Measurements from ENCODE around the gene CCDC185. TPM values are rescaled to one million over a fixed set of nuclear protein-coding genes. Genes with fewer than 3 reads are reported as not detected.

Gene CCDC185
- total RNA-seq = not detected in 2 replicates

DNA sequence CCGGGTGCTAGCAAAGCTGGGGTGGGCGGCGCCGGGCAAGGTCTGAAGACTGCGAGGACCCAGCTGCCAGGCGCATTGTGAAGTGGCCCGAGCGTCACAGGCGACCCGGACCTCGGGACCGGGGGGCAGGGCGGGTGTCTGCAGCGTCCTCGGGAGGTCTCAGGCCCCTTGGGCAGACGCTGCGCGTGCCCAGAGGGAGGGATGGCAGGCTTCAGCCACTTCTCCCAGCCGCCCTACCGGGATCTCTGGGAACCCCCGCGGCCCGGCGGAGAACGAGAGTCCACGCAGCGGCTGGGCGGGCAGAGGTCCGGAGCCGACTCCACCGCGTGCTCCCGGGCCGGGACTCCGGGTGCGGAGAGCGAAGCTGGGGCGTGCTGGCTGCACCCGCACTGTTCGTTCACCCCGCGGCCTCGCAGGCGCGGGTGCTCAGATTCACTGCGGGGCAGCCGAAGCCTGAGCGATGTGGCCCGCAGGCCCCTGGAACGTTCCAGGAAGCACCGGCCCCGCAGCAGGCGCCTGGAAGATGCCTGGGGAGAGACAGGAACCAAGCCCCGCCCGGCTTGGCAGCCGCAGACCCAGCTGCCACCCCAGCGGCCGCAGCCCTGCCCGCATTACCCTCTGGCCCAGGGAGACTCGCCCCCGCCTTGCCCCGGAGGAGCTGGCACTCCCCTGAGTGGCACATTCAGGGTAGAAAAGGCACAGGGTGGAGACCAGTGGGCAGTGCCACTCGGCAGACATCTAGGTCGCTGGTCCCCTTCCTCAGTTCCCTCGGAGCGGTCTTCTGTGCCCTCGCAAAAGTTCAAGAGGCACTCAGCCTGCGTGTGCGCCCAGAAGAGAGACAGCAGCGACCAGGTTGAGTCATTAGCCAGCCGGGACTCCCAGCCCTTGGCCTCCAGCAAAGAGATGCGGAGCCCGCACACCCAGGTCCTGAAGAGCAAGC is at the start of gene CCDC185:
Gene CCDC185 (plus strand): TSS at position 141 of the 940 bp plus-strand sequence. CDS start 61 bp downstream, at position 202.

DNA sequence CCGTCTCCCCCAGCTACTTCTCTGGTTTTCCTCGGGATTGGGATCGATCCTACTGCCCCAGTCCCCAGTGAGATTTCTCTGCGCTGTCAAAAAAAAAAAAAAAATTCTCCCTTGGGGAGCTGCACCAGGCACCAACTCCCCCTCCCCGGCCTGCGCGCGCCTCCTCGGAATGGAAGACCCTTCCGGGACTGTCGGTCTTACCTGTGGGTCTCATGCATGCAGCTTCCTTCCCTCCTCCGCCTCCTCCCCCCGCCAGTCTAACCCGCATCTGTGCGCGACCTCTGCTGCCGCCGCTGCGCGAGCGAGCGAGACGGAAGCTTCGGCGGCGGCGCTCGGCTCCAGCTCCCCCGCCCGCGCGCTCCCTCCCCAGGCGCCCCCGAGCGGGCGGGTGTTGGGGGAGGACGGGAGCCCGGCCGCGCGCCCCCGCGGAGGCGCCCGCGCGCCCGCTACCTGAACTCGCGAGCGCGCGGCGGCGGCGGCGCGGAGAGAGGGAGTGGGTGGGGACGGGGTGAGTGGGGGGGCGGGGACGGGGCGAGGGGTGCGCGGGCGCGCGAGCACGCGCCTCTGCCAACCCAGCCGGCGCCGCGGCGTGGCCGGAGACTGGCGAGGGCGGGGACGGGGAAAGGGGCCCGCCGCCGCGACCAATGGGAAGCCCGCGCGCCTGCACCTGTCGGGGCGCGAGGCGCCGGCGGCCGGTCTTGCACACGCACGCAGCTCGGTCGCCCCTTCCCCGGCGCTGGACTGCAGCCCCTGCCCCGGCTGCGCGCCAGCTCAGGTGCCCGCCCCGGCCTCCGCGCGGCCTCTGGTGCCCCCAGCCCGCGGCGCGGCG is 29.1 kb upstream of the CCDC185 start, which contains the start of gene SUSD4:
Gene SUSD4 (minus strand): TSS at position 321 of the 829 bp plus-strand sequence. CDS start 751 bp downstream, outside the sequence.

Other genes with a start within 250 kb of the CCDC185 start
- 0.44 TPM in 1 of 2 replicates, not detected in the other for gene SUSD4, start 29.2 kb upstream of the CCDC185 start, total RNA-seq

Measured in uterine smooth muscle cell (primary cell).